ENCODE measurements around the gene PLEK.
"Not testable (repeated sequence)": the region's sequence is repeated elsewhere in the genome, so short reads cannot be mapped to it uniquely, and the experiment has no call there.

PLEK gene

GRCh38 chr2:68418855-68419254 lies 53.8 kb downstream of the PLEK start:
- no peak for DNase-seq

- no peak for DNase-seq
These were observed 55.3 kb downstream of the PLEK start for GRCh38 chr2:68420254-68420910.

GRCh38 chr2:68423966-68424650 lies 59.0 kb downstream of the PLEK start:
- no peak for DNase-seq

GRCh38 chr2:68425503-68425902 lies 60.4 kb downstream of the PLEK start:
- DNase-seq, result no peak

- no peak for DNase-seq
These were observed 61.4 kb downstream of the PLEK start for GRCh38 chr2:68426446-68426845.

- DNase-seq, result no peak
These were observed 61.9 kb downstream of the PLEK start for GRCh38 chr2:68426848-68427579.

- no peak for DNase-seq
These were observed 63.0 kb downstream of the PLEK start for GRCh38 chr2:68428126-68428525.

- DNase-seq, result no peak
These were observed 63.7 kb downstream of the PLEK start for GRCh38 chr2:68428746-68429145.

GRCh38 chr2:68429311-68429826 lies 64.3 kb downstream of the PLEK start:
- no peak for DNase-seq

- no peak for DNase-seq
These were observed 66.4 kb downstream of the PLEK start for GRCh38 chr2:68431316-68431972.

- no peak for DNase-seq
These were observed 67.9 kb downstream of the PLEK start for GRCh38 chr2:68432696-68433658.

- DNase-seq, result no peak
These were observed 69.9 kb downstream of the PLEK start for GRCh38 chr2:68434981-68435380.

GRCh38 chr2:68435615-68436014 lies 70.5 kb downstream of the PLEK start:
- no peak for DNase-seq

- no peak for DNase-seq
These were observed 71.2 kb downstream of the PLEK start for GRCh38 chr2:68436270-68436669.

- no peak for DNase-seq
These were observed 73.6 kb downstream of the PLEK start for GRCh38 chr2:68438455-68439303.

GRCh38 chr2:68441179-68441993 lies 76.3 kb downstream of the PLEK start:
- DNase-seq, result peak; percentile 44

GRCh38 chr2:68441994-68442322 lies 76.9 kb downstream of the PLEK start:
- DNase-seq, result no peak

- DNase-seq, result not testable (repeated sequence)
These were observed 81.3 kb downstream of the PLEK start for GRCh38 chr2:68446425-68446824.

Measured in NCI-H524 treated with DMSO at 0.1 percent for 48 hours (cell line).